Thymus (tissue), 11 donors: ENCODE results near the gene CEACAM19. TPM values are rescaled to one million over a fixed set of nuclear protein-coding genes. Genes with fewer than 3 reads are reported as not detected.

Experiments used
- DNase-seq, 9 donors: peaks; one replicate each; pipeline ENCODE4 v3.0.0-alpha.2; 2013; ENCODE audit warnings: low spot score in 9 of 9, low read depth in 6 of 9, missing footprints in 1 of 9
- H3K27ac ChIP-seq, 2 donors: one replicate each; pipeline ENCODE4 v1.5.1; 2013; ENCODE audit warnings: control low read depth in 1 of 2, low read depth in 1 of 2, low read length in 1 of 2, mild to moderate bottlenecking in 1 of 2, moderate library complexity in 1 of 2
- H3K27me3 ChIP-seq, 2 donors: one replicate each; pipeline ENCODE4 v1.5.1; 2013; ENCODE audit warnings: low read length in 1 of 2; ENCODE audit not compliant: control insufficient read depth in 2 of 2, insufficient read depth in 1 of 2
- H3K36me3 ChIP-seq, 2 donors: one replicate each; pipeline ENCODE4 v1.5.1; 2013; ENCODE audit warnings: low read length in 1 of 2, mild to moderate bottlenecking in 1 of 2, moderate library complexity in 1 of 2; ENCODE audit not compliant: control insufficient read depth in 2 of 2, insufficient read depth in 2 of 2
- H3K4me1 ChIP-seq, 2 donors: one replicate each; pipeline ENCODE4 v1.5.1; 2013; ENCODE audit warnings: low read length in 2 of 2; ENCODE audit not compliant: control insufficient read depth in 2 of 2, insufficient read depth in 2 of 2
- H3K4me3 ChIP-seq, 2 donors: one replicate each; pipeline ENCODE4 v1.5.1; 2013; ENCODE audit warnings: low read length in 2 of 2, control low read depth in 1 of 2, mild to moderate bottlenecking in 1 of 2
- H3K9me3 ChIP-seq, 2 donors: one replicate each; pipeline ENCODE4 v1.5.1; 2013; ENCODE audit warnings: low read length in 1 of 2, mild to moderate bottlenecking in 1 of 2; ENCODE audit not compliant: control insufficient read depth in 2 of 2, insufficient read depth in 1 of 2
- whole genome bisulfite sequencing: extraction: QIAGEN DNeasy Blood & Tissue Kit; methylation state at CpG from one replicate; pipeline ENCODE4 v1.1.7; 2013; 5-methylcytosine and 5-hydroxymethylcytosine counted together
- polyA plus RNA-seq: library from polyadenylated mRNA; stranded (reverse); fragments of 200-250 nt; gene quantifications from one replicate; pipeline ENCODE4 v1.2.3, GENCODE V29; 2013
- total RNA-seq: library from RNA; stranded (reverse); fragments of 120-200 nt; gene quantifications from one replicate; pipeline ENCODE4 v1.2.4, GENCODE V29; 2013
- donor health status: healthy.

Gene CEACAM19
- total and polyA plus RNA-seq, 2 donors = 0.28 to 3.5 TPM

- Histone ChIP-seq H3K27me3 (no peaks in the 10 kb centered on the region), H3K4me1 (peaks cover 0 to 12% of the 10 kb centered on the region in 2 donors), H3K9me3 (no peaks in the 10 kb centered on the region), H3K36me3 (no peaks in the 10 kb centered on the region), H3K4me3 (no peak overlapping the region), H3K27ac (no peak overlapping the region)
- peak; percentile 37 to 85 (median 59) for DNase-seq
- WGBS = 48% methylated on average over 11 of the region's 11 CpGs
Measured at GRCh38 chr19:44689290-44690130, 18.2 kb downstream of the CEACAM19 start.

- Histone ChIP-seq H3K4me3 (no peak overlapping the region), H3K4me1 (peaks cover 0 to 8% of the 10 kb centered on the region in 2 donors), H3K27ac (no peak overlapping the region), H3K9me3 (no peaks in the 10 kb centered on the region), H3K36me3 (no peaks in the 10 kb centered on the region), H3K27me3 (no peaks in the 10 kb centered on the region)
- DNase-seq = no peak
- 98% methylated on average over 3 of the region's 3 CpGs for WGBS
Measured at GRCh38 chr19:44690131-44690440, 18.8 kb downstream of the CEACAM19 start.

GRCh38 chr19:44692379-44692721 lies 21.1 kb downstream of the CEACAM19 start:
- DNase-seq = no peak
- peaks cover 0 to 2% of the 10 kb centered on the region in 2 donors for H3K27me3 ChIP-seq
- H3K4me1 ChIP-seq = peaks cover 0 to 12% of the 10 kb centered on the region in 2 donors
- no peak overlapping the region for H3K4me3 ChIP-seq
- H3K9me3 ChIP-seq = no peaks in the 10 kb centered on the region
- no peak overlapping the region for H3K27ac ChIP-seq
- H3K36me3 ChIP-seq = no peaks in the 10 kb centered on the region
- WGBS = 45% methylated on average over 5 of the region's 5 CpGs

- no peaks in the 10 kb centered on the region for H3K36me3 ChIP-seq
Measured at GRCh38 chr19:44694184-44694579, 22.9 kb downstream of the CEACAM19 start.

GRCh38 chr19:44696939-44697669 lies 25.8 kb downstream of the CEACAM19 start:
- Histone ChIP-seq H3K27me3 (peaks cover 0 to 4% of the 10 kb centered on the region in 2 donors), H3K9me3 (no peaks in the 10 kb centered on the region), H3K36me3 (no peaks in the 10 kb centered on the region), H3K4me3 (no peak overlapping the region), H3K27ac (no peak overlapping the region), H3K4me1 (peaks cover 0 to 16% of the 10 kb centered on the region in 2 donors)
- 36% methylated on average over 22 of the region's 22 CpGs for WGBS
- peak in 1 of 9 donors; percentile 15 for DNase-seq

More at GRCh38 chr19:44694184-44694579, 22.9 kb downstream of the CEACAM19 start:
- H3K4me1 ChIP-seq = peaks cover 0 to 19% of the 10 kb centered on the region in 2 donors
- no peak for DNase-seq
- H3K9me3 ChIP-seq = no peaks in the 10 kb centered on the region
- H3K27me3 ChIP-seq = peaks cover 0 to 4% of the 10 kb centered on the region in 2 donors
- no peak overlapping the region for H3K4me3 ChIP-seq
- no peak overlapping the region for H3K27ac ChIP-seq
- WGBS = 95% methylated on average over 2 of the region's 2 CpGs

GRCh38 chr19:44697670-44698034 lies 26.4 kb downstream of the CEACAM19 start:
- Histone ChIP-seq H3K4me1 (peaks cover 0 to 13% of the 10 kb centered on the region in 2 donors), H3K9me3 (no peaks in the 10 kb centered on the region), H3K27ac (no peak overlapping the region), H3K4me3 (no peak overlapping the region), H3K36me3 (no peaks in the 10 kb centered on the region), H3K27me3 (peaks cover 0 to 4% of the 10 kb centered on the region in 2 donors)
- WGBS = 89% methylated on average over 4 of the region's 4 CpGs
- DNase-seq = no peak

GRCh38 chr19:44698492-44699201 lies 27.4 kb downstream of the CEACAM19 start, which contains the start of gene CEACAM16:
Gene CEACAM16 (plus strand): TSS chr19:44699151. CDS start chr19:44701457, 2,306 bp downstream.
- peaks cover 0 to 13% of the 10 kb centered on the region in 2 donors for H3K4me1 ChIP-seq
- no peaks in the 10 kb centered on the region for H3K9me3 ChIP-seq
- no peaks in the 10 kb centered on the region for H3K36me3 ChIP-seq
- WGBS = 96% methylated on average over 13 of the region's 13 CpGs
- H3K4me3 ChIP-seq = no peak within 1 kb of the TSS
- H3K27me3 ChIP-seq = peaks cover 0 to 4% of the 10 kb centered on the region in 2 donors
- DNase-seq = no peak
- H3K27ac ChIP-seq = no peak within 1 kb of the TSS

GRCh38 chr19:44700547-44700946 lies 29.3 kb downstream of the CEACAM19 start:
- Histone ChIP-seq H3K36me3 (no peaks in the 10 kb centered on the region), H3K4me1 (peaks cover 0 to 13% of the 10 kb centered on the region in 2 donors), H3K27ac (no peak overlapping the region), H3K4me3 (no peak overlapping the region), H3K9me3 (no peaks in the 10 kb centered on the region), H3K27me3 (peaks cover 0 to 4% of the 10 kb centered on the region in 2 donors)
- 97% methylated on average over 5 of the region's 5 CpGs for WGBS
- DNase-seq = no peak

- H3K4me3 ChIP-seq = no peak overlapping the region
- peaks cover 0 to 13% of the 10 kb centered on the region in 2 donors for H3K4me1 ChIP-seq
- peaks cover 0 to 4% of the 10 kb centered on the region in 2 donors for H3K27me3 ChIP-seq
- no peaks in the 10 kb centered on the region for H3K9me3 ChIP-seq
- no peaks in the 10 kb centered on the region for H3K36me3 ChIP-seq
- 93% methylated on average over 15 of the region's 15 CpGs for WGBS
- H3K27ac ChIP-seq = no peak overlapping the region
- no peak for DNase-seq
Measured at GRCh38 chr19:44701228-44701627, 29.9 kb downstream of the CEACAM19 start.
